Left lung (tissue), 10 donors: Measurements from ENCODE around the gene RGS12. TPM values are rescaled to one million over a fixed set of nuclear protein-coding genes. Genes with fewer than 3 reads are reported as not detected.

Experiments used
- ATAC-seq: fragments of 200-7000 bp; cut with Tn5 transposase; one replicate; pipeline ENCODE4 v1.9.1; 2020; ENCODE audit warnings: moderate library complexity
- DNase-seq, 4 donors: peaks; one replicate each; pipeline ENCODE4 v3.0.0-alpha.2; 2013 to 2020
- H3K27ac ChIP-seq, 2 donors: fragments of 200-600 bp; sonication (generic) in 1 of 2; one replicate each; pipeline versions ENCODE4 v1.5.0 to v1.8.0; 2020 to 2021
- H3K27me3 ChIP-seq, 2 donors: fragments of 200-600 bp; sonication (generic) in 1 of 2; one replicate each; pipeline versions ENCODE4 v1.5.0 to v1.8.0; 2020 to 2021
- H3K36me3 ChIP-seq, 2 donors: fragments of 200-600 bp; sonication (generic) in 1 of 2; one replicate each; pipeline versions ENCODE4 v1.5.0 to v1.8.0; 2020 to 2021
- H3K4me1 ChIP-seq, 2 donors: fragments of 200-600 bp; one replicate each; pipeline ENCODE4 v1.8.0; 2021
- H3K4me3 ChIP-seq, 2 donors: fragments of 200-600 bp; sonication (generic) in 1 of 2; one replicate each; pipeline versions ENCODE4 v1.5.0 to v1.8.0; 2020 to 2021; ENCODE audit warnings: mild to moderate bottlenecking in 1 of 2
- H3K9me3 ChIP-seq, 2 donors: fragments of 200-600 bp; sonication (generic) in 1 of 2; one replicate each; pipeline versions ENCODE4 v1.5.0 to v1.8.0; 2020 to 2021
- intact Hi-C, 2 donors: fragments of 100-400 bp; cut with DNase I; formaldehyde crosslinking; loops; one replicate each; pipeline versions ENCODE4 v1.11.2 to v1.14.2; 2022
- polyA plus RNA-seq, 6 donors: library from polyadenylated mRNA; unstranded; fragments of 120-200 nt; gene quantifications; one replicate each; pipeline ENCODE4 v1.2.1, GENCODE V29; 2013; ENCODE audit not compliant: insufficient read length in 6 of 6
- total RNA-seq, 2 donors: library from RNA; stranded (reverse); fragmentation: NEBNext Ultra II Directional; extraction: Animal tissue kit (Norgen Biotek cat#: 25700); gene quantifications; one replicate each; pipeline ENCODE4 v1.2.1, GENCODE V29; 2021
- TF ChIP-seq, protein P1 (sequence below), 2 donors: fragments of 200-600 bp; sonication (generic) in 1 of 2; IDR thresholded peaks; one replicate each; pipeline versions ENCODE4 v1.5.0 to v1.8.0; 2021; ENCODE audit warnings: antibody characterized with exemption in 2 of 2
- donor health status: DM: no; HTN: yes; CAD: no.
- donor health status: DM: no; HTN: no; CAD: no.

RGS12 gene
- total and polyA plus RNA-seq, 8 donors: 28.2 to 80.7 (median 68.2) TPM

DNA sequence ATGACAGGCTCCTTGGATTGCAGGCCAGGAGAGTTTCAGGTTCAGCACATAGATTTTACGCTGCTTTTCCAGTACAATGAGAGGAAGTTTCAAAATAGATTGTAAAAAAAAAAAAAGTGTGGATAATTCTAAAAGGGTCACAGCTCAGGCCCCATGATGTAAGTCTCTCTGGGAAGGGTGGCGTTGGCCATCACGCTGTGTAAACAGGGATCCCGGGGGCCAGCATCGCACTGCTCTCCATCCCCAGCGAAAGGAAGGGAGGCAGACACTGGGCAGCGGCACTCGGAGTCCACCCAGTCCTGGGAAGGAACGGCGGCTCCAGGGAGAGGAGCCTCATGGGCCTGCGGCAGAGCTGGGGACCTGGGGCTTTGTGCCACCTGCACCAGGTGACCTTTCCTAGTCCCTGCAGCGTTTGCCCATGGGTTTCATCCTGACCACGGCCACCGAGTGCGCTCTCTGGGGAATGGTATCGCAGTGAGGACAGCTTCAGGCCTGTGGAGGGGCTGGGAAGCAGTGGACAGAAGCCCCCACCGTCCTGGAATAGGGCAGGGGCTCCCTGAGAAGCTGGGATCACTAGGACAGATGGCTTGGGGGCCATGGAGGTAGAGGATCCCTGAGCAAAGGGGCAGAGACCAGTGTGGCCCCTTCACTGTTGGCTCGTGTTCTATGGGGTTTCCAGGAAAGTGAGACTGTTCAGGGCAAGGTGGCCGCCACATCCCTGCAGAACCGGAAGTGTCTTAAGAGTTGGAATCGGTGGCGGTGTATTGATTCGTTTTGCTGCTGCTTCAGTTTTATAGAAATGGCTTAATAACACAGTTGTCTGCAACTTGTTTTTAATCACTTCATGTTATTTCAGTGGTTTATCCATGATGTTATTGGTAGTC, 38.9 kb downstream of the RGS12 start:
- no peaks in the 10 kb centered on the region for H3K27me3 ChIP-seq
- H3K27ac ChIP-seq: peak overlapping the region; percentile 42 to 53
- intact Hi-C loops: no loop called here
- no peaks in the 10 kb centered on the region for H3K9me3 ChIP-seq
- DNase-seq (peak in 1 of 4 donors; percentile 68), ATAC-seq (peak; percentile 36)
- TF ChIP-seq, protein P1, sequence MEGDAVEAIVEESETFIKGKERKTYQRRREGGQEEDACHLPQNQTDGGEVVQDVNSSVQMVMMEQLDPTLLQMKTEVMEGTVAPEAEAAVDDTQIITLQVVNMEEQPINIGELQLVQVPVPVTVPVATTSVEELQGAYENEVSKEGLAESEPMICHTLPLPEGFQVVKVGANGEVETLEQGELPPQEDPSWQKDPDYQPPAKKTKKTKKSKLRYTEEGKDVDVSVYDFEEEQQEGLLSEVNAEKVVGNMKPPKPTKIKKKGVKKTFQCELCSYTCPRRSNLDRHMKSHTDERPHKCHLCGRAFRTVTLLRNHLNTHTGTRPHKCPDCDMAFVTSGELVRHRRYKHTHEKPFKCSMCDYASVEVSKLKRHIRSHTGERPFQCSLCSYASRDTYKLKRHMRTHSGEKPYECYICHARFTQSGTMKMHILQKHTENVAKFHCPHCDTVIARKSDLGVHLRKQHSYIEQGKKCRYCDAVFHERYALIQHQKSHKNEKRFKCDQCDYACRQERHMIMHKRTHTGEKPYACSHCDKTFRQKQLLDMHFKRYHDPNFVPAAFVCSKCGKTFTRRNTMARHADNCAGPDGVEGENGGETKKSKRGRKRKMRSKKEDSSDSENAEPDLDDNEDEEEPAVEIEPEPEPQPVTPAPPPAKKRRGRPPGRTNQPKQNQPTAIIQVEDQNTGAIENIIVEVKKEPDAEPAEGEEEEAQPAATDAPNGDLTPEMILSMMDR (IDR thresholded peaks at IDR 0.05): no peak
- no peaks in the 10 kb centered on the region for H3K36me3 ChIP-seq
- no peak overlapping the region for H3K4me3 ChIP-seq
- peaks cover 0 to 9% of the 10 kb centered on the region in 2 donors for H3K4me1 ChIP-seq

DNA sequence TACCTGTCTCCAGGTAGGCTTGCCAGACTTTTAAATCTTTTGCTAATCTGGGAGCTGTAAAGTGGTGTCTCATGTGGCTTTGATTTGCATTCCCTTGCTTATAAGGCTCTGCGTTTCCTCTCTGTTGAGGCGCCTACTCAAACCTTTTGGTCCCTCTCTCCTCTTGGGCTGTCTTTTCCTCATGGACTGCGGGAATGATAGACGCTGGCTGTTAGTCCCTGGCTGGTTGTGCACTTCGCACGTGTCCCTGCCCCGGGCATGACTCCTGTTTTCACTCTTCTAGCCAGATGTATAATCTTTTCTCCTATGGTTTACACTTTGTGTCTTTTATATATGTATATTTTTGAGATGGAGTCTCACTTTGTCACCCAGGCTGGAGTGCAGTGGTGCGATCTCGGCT, 39.7 kb downstream of the RGS12 start:
- no peak for DNase-seq
- Histone ChIP-seq H3K27me3 (no peaks in the 10 kb centered on the region), H3K36me3 (no peaks in the 10 kb centered on the region), H3K4me3 (no peak overlapping the region), H3K9me3 (no peaks in the 10 kb centered on the region), H3K4me1 (peaks cover 0 to 9% of the 10 kb centered on the region in 2 donors), H3K27ac (peak overlapping the region in 1 of 2 donors; percentile 53)
- intact Hi-C loops: no loop called here
- ATAC-seq: no peak
- TF ChIP-seq, protein P1 (IDR thresholded peaks at IDR 0.05): no peak

DNA sequence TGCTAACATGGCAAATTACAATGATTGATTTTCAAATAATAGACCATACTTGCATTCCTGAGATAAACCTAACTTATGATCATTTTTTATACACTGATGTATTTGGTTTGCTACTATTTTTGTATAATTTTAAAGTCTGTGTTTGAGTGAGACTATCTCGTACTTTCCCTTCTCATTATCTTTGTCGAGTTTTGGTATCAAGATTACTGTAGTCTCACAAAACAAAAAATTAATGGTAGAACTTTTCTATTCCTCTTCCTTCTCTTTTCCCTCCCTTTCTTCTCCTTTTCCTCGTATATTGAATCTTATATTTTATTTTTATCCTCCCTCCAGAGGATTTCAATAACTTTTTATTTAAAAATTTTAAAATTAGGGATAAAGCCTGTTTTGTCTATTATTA, 41.5 kb downstream of the RGS12 start:
- Histone ChIP-seq H3K36me3 (no peaks in the 10 kb centered on the region), H3K27ac (no peak overlapping the region), H3K27me3 (no peaks in the 10 kb centered on the region), H3K9me3 (no peaks in the 10 kb centered on the region), H3K4me1 (peaks cover 0 to 9% of the 10 kb centered on the region in 2 donors), H3K4me3 (no peak overlapping the region)
- ATAC-seq (no peak), DNase-seq (no peak)
- TF ChIP-seq, protein P1 (IDR thresholded peaks at IDR 0.05): no peak
- intact Hi-C loops: no loop called here

DNA sequence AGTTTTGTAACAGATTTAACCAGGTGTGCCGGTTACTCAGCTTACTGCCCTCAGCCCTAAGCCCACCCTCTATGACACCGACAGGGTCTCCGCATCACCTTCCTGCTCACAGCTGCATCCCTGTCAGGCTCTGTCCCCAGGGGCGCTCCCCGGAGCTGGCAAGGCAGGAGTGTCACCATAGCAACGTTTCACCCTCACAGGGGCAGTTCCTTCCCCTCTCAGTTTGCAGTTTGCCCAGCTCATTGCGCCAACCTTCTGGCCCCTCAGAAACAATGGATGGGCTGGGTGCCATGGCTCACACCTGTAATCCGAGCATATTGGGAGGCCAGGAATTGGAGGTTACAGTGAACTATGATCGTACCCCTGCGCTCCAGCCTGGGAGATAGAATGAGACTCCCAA, 42.6 kb downstream of the RGS12 start:
- H3K27me3 ChIP-seq: no peaks in the 10 kb centered on the region
- ATAC-seq (no peak), DNase-seq (no peak)
- no peak overlapping the region for H3K4me3 ChIP-seq
- H3K4me1 ChIP-seq: peaks cover 0 to 8% of the 10 kb centered on the region in 2 donors
- TF ChIP-seq, protein P1 (IDR thresholded peaks at IDR 0.05): no peak
- H3K9me3 ChIP-seq: no peaks in the 10 kb centered on the region
- no peaks in the 10 kb centered on the region for H3K36me3 ChIP-seq
- no peak overlapping the region for H3K27ac ChIP-seq
- intact Hi-C loops: no loop called here

DNA sequence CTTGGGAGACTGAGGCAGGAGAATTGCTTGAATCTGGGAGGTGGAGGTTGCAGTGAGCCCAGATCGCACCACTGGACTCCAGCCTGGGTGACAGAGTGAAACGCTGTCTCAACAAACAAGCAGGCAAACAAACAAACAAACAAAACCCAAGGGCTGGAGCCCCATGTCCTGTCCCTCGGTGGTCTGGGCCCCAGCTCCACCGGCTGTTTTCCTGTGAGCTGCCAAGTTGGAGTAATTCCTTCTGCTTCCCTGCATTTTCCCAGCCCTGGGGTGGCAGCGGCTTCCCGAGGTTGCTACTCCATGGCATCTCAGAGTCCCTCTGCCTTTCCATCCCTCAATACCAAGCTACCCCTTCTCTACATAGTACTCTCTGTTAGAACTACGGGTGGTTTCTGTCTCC, 43.2 kb downstream of the RGS12 start:
- TF ChIP-seq, protein P1 (IDR thresholded peaks at IDR 0.05): no peak
- no peaks in the 10 kb centered on the region for H3K36me3 ChIP-seq
- H3K27ac ChIP-seq: no peak overlapping the region
- DNase-seq: peak in 1 of 4 donors; percentile 63
- intact Hi-C loops: no loop called here
- peaks cover 0 to 2% of the 10 kb centered on the region in 2 donors for H3K4me1 ChIP-seq
- H3K27me3 ChIP-seq: no peaks in the 10 kb centered on the region
- no peak for ATAC-seq
- no peaks in the 10 kb centered on the region for H3K9me3 ChIP-seq
- H3K4me3 ChIP-seq: no peak overlapping the region
